HepG2 (cell line): ENCODE data around the gene TMEM198. TPM values are rescaled to one million over a fixed set of nuclear protein-coding genes. Genes with fewer than 3 reads are reported as not detected.
A peak's percentile ranks its signal among the peaks of the same experiment; 100 is the strongest.

Source experiments
- ATAC-seq: fragments of 200-7000 bp; cut with Tn5 transposase; 3 replicates; pipeline ENCODE4 v1.9.1; 2020; ENCODE audit warnings: mild to moderate bottlenecking, moderate library complexity
- BruUV-seq: library from RNA; stranded (reverse); fragments of 400-500 nt; replicated peaks from 2 replicates; lab custom pipeline; 2021; lab: Mats Ljungman, UMichigan
- CTCF ChIA-PET: fragments of 300-600 bp; formaldehyde crosslinking; extraction: SDS; loops from one replicate; lab custom pipeline; 2021; ENCODE audit warnings: low total read pairs, inconsistent platforms, low intra/inter-chr PET ratio; lab: Yijun Ruan, JAX
- POLR2A ChIA-PET: fragments of 350-600 bp; sonication (Branson Sonifier 250); formaldehyde crosslinking; loops from one replicate; lab custom pipeline; 2020; ENCODE audit warnings: antibody characterized with exemption, inconsistent platforms; lab: Yijun Ruan, JAX
- DNase-seq: peaks from one replicate; pipeline ENCODE4 v3.0.0-alpha.2; 2015; ENCODE audit warnings: low spot score
- FAIRE-seq: peaks from 3 replicates; lab custom pipeline; 2011; peaks lifted over from hg19 to GRCh38; lab: Jason Lieb, UNC
- H2AFZ ChIP-seq: one replicate; pipeline ENCODE4 v1.6.1; 2011; ENCODE audit warnings: low read length, inconsistent platforms
- H3K27ac ChIP-seq: fragments of 300-600 bp; 3 replicates; pipeline ENCODE4 v1.8.0; 2011; ENCODE audit warnings: mixed run types, mild to moderate bottlenecking, mixed read lengths, low read length, inconsistent platforms; ENCODE audit not compliant: insufficient read depth; ENCODE audit errors: extremely low read length
- H3K27me3 ChIP-seq, 2 experiments: fragments of 200-600 bp in 1 of 2; 2 replicates in 1 of 2; 3 replicates in 1 of 2; pipeline versions ENCODE4 v1.6.0 to v1.8.0; 2011; ENCODE audit warnings: low read length in 2 of 2, mild to moderate bottlenecking in 2 of 2, moderate library complexity in 2 of 2, inconsistent platforms in 1 of 2; ENCODE audit not compliant: insufficient read depth in 2 of 2, control insufficient read depth in 1 of 2
- H3K36me3 ChIP-seq, 2 experiments: fragments of 200-600 bp in 1 of 2; replicated peaks in 1 of 2; 2 replicates in 1 of 2; 3 replicates in 1 of 2; pipeline versions ENCODE4 v1.5.1 to v1.8.0; 2011; ENCODE audit warnings: low read length in 2 of 2, inconsistent platforms in 1 of 2; ENCODE audit not compliant: insufficient read depth in 2 of 2, control insufficient read depth in 1 of 2
- H3K4me1 ChIP-seq: 2 replicates; pipeline ENCODE4 v1.5.1; 2012; ENCODE audit warnings: low read length, inconsistent platforms; ENCODE audit not compliant: insufficient read depth
- H3K4me2 ChIP-seq: 2 replicates; pipeline ENCODE4 v1.6.0; 2011; ENCODE audit warnings: low read depth, low read length, inconsistent platforms
- H3K4me3 ChIP-seq, 3 experiments: fragments of 200-600 bp in 1 of 3; sonication (generic), shearing (Covaris generic) in 1 of 3; replicated peaks in 1 of 3; 2 replicates each; pipeline ENCODE4 v1.5.1; 2011 to 2016; ENCODE audit warnings: low read length in 3 of 3, inconsistent platforms in 2 of 3, low read depth in 2 of 3, mild to moderate bottlenecking in 2 of 3, control low read depth in 1 of 3, mixed read lengths in 1 of 3; ENCODE audit not compliant: insufficient read depth in 1 of 3
- H3K79me2 ChIP-seq: one replicate; pipeline ENCODE4 v1.6.1; 2011; ENCODE audit warnings: low read length, inconsistent platforms; ENCODE audit not compliant: insufficient read depth
- H3K9ac ChIP-seq: 2 replicates; pipeline ENCODE4 v1.6.0; 2011; ENCODE audit warnings: mild to moderate bottlenecking, low read depth, low read length, inconsistent platforms; ENCODE audit not compliant: insufficient read depth
- H3K9me3 ChIP-seq: 2 replicates; pipeline ENCODE4 v1.5.1; 2012; ENCODE audit warnings: mild to moderate bottlenecking, low read length
- H4K20me1 ChIP-seq: 2 replicates; pipeline ENCODE4 v1.6.0; 2011; ENCODE audit warnings: inconsistent platforms, mild to moderate bottlenecking, low read length, moderate library complexity; ENCODE audit not compliant: insufficient read depth
- DNMT1 ChIP-seq: sonication (generic); formaldehyde crosslinking; IDR thresholded peaks from 2 replicates; pipeline ENCODE4 v1.5.1; 2020; ENCODE audit warnings: mild to moderate bottlenecking, missing genetic modification reagents
- HNF4A ChIP-seq: sonication (generic); formaldehyde crosslinking; IDR thresholded peaks from 2 replicates; pipeline ENCODE4 v1.4.0; 2020; ENCODE audit warnings: missing genetic modification reagents
- HNRNPL ChIP-seq: fragments of 200-400 bp; formaldehyde crosslinking; IDR thresholded peaks from 2 replicates; pipeline ENCODE4 v1.6.1; 2017; ENCODE audit warnings: mild to moderate bottlenecking, low read depth, low read length
- TAF15 ChIP-seq: fragments of 200-400 bp; formaldehyde crosslinking; IDR thresholded peaks from one replicate; pipeline ENCODE4 v1.6.1; 2018; ENCODE audit warnings: mild to moderate bottlenecking, low read depth, low read length; ENCODE audit not compliant: poor library complexity, severe bottlenecking
- WIZ ChIP-seq: sonication (generic); formaldehyde crosslinking; IDR thresholded peaks from 2 replicates; pipeline ENCODE4 v1.5.1; 2020; ENCODE audit warnings: mild to moderate bottlenecking, missing genetic modification reagents
- ZNF768 ChIP-seq: sonication (generic); formaldehyde crosslinking; IDR thresholded peaks from 2 replicates; pipeline ENCODE4 v1.4.0; 2020; ENCODE audit warnings: missing genetic modification reagents
- WGBS: methylation state at CpG from one replicate; pipeline ENCODE4 v1.1.6; 2017; ENCODE audit warnings: low lambda C conversion rate; 5-methylcytosine and 5-hydroxymethylcytosine counted together
- in situ Hi-C: cut with HindIII; loops from 2 replicates; pipeline ENCODE4 v1.10.0; 2017; ENCODE audit warnings: low pct_unique_long_range_greater_than_20kb; ENCODE audit not compliant: extremely low pct_ligation_motif_present
- intact Hi-C: fragments of 100-400 bp; cut with micrococcal nuclease; formaldehyde crosslinking; loops from one replicate; pipeline ENCODE4 v1.10.0; 2022; ENCODE audit not compliant: unreplicated experiment
- polyA plus RNA-seq, 8 experiments: library from polyadenylated mRNA; depleted of rRNA in 3 of 8; stranded (reverse) in 7 of 8; unstranded in 1 of 8; fragments of >200 nt; fragmentation: Illumina TruSeq in 4 of 8; extraction: Trizol in 4 of 8; gene quantifications; 2 replicates each; pipeline versions ENCODE4 v1.2.1 to v1.2.3, GENCODE V29; 2011 to 2016; ENCODE audit warnings: low read depth in 4 of 8, missing spikeins in 1 of 8, mixed read lengths in 1 of 8; ENCODE audit not compliant: insufficient read depth in 1 of 8
- total RNA-seq, 5 experiments: library from RNA; depleted of rRNA; stranded (reverse); fragments of >200 nt; fragmentation: Illumina TruSeq; extraction: Trizol; gene quantifications; 2 replicates each; pipeline ENCODE4 v1.2.3, GENCODE V29; 2016; ENCODE audit warnings: low read depth in 1 of 5
- TF ChIP-seq, protein P1 (sequence below): sonication (generic); formaldehyde crosslinking; IDR thresholded peaks from 2 replicates; pipeline ENCODE4 v1.4.0; 2020; ENCODE audit warnings: mild to moderate bottlenecking, missing genetic modification reagents

The TMEM198 gene
- total and polyA plus RNA-seq, 2 of the 13 experiments (the other 11 are each of a cell fraction or from before 2014, with no cell fraction given) = 17.3 to 23.5 TPM

DNA sequence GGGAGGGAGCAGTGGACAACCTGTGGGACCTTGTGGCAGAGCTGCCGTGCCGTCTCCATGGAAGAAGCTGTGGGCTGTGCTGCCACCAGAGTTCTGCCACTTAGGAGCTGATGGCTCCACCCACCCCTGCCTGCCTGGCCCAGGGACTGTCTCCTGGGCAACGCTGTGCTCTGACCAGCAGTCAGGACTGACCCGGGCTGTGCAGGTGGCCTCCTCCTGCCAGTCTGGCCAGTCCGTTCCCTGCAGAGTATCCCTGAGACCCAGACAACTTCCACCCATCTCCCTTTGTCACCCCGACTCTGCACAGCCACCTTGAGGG lies 16.8 kb upstream of the TMEM198 start:
- H3K36me3 ChIP-seq = no peaks in the 10 kb centered on the region
- H3K27ac ChIP-seq = no peak overlapping the region
- in situ Hi-C loops (loop anchor here (10.0 kb wide), 1 partner anchor 52 kb away; no protein-coding TSS in a partner anchor), intact Hi-C loops (no loop called here)
- DNase-seq (no peak), ATAC-seq (peak; percentile 12), FAIRE-seq (no peak)
- BruUV-seq = no TSS peak
- H2AFZ ChIP-seq = no peak overlapping the region
- peaks cover 29 to 93% of the 10 kb centered on the region in 2 experiments for H3K27me3 ChIP-seq
- ChIA-PET CTCF (no interaction called here), POLR2A (interaction anchor here (0.7 to 1.5 kb wide), 3 partner anchors 17 to 139 kb away, joined by 3 to 5 read pairs (median 3); partner anchors contain the start of gene DNPEP)
- H3K4me2 ChIP-seq = no peak overlapping the region
- TF ChIP-seq HNF4A (0 out of 2 replicates have a peak, but pooled peaks have one; percentile 7), HNRNPL (0 out of 2 replicates have a peak, but pooled peaks have one; percentile 52), WIZ (CRISPR knock-in tag) (no peak), TAF15 (no peak)
- TF ChIP-seq, protein P1, sequence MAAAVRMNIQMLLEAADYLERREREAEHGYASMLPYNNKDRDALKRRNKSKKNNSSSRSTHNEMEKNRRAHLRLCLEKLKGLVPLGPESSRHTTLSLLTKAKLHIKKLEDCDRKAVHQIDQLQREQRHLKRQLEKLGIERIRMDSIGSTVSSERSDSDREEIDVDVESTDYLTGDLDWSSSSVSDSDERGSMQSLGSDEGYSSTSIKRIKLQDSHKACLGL = 0 out of 2 replicates have a peak, but pooled peaks have one; percentile 32
- H4K20me1 ChIP-seq = no peaks in the 10 kb centered on the region
- peaks cover 20% of the 10 kb centered on the region for H3K4me1 ChIP-seq
- 0% methylated on average over 6 of the region's 6 CpGs for WGBS
- H3K4me3 ChIP-seq = no peak overlapping the region
- no peaks in the 10 kb centered on the region for H3K79me2 ChIP-seq
- no peak overlapping the region for H3K9ac ChIP-seq
- no peaks in the 10 kb centered on the region for H3K9me3 ChIP-seq

DNA sequence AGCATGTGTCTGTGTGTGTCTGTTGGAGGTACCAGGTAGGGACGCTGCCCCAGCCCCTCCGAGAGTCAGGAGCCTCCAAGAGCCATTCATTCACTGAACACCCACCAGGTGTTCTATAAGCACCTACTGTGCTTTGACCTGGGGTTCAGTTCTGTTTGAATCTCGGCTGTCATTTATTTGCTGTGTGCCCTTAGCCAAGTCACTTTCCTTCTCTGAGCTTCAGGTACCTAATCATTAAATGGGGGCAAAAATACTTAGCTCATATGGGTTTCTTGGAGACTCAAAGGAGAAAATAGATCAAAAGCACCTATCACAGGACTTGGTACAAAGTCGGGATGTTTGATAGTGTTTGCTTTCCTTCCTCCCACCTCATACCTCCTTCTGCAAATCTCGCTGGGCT lies 16.4 kb upstream of the TMEM198 start:
- Histone ChIP-seq H3K9ac (no peak overlapping the region), H3K4me1 (peaks cover 19% of the 10 kb centered on the region), H3K4me2 (no peak overlapping the region), H4K20me1 (no peaks in the 10 kb centered on the region), H3K27me3 (peaks cover 29 to 94% of the 10 kb centered on the region in 2 experiments), H3K9me3 (no peaks in the 10 kb centered on the region), H3K27ac (no peak overlapping the region), H2AFZ (no peak overlapping the region), H3K4me3 (no peak overlapping the region), H3K36me3 (no peaks in the 10 kb centered on the region), H3K79me2 (no peaks in the 10 kb centered on the region)
- 1% methylated on average over 5 of the region's 5 CpGs for WGBS
- ATAC-seq (no peak), FAIRE-seq (no peak), DNase-seq (no peak)
- in situ Hi-C loops = loop anchor here (10.0 kb wide), 1 partner anchor 53 kb away; no protein-coding TSS in a partner anchor
- CTCF ChIA-PET = interaction anchor here (1.1 to 5.4 kb wide), 2 partner anchors 31 to 51 kb away, joined by 3 to 53 read pairs; a partner anchor contains a TSS
- TF ChIP-seq ZNF768 (CRISPR knock-in tag) (peak; percentile 47; the same call in 1 of the 2 replicates), DNMT1 (CRISPR knock-in tag) (no peak)
- intact Hi-C loops = no loop called here
- POLR2A ChIA-PET = interaction anchor here (0.6 to 1.5 kb wide), 3 partner anchors 27 to 140 kb away, joined by 3 to 5 read pairs (median 5); partner anchors contain the start of gene DNPEP
- no TSS peak for BruUV-seq
